ENCODE measurements around the gene DNAJC15.

DNA sequence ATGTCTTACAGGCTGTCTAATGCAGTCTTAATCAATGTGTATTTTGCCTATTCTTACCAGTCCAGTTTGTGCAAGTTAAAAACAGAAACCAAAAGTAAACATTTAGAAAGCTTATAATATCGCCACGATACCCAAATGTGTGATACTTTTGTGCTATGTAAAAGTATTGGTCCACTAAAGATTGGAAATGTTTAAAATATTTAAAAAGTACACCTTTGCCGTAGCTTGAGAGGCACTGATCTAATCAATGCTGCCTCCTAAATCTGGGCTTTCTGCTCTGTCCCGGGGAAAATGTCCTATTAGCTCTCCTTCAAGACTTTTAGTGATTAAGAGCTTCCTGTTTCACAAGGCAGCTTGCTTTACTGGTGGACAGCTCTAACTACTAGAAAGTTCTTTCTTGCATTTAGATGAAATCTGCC lies 64.7 kb downstream of the DNAJC15 start:
- TF ChIP-seq POLR2A (IDR thresholded peaks at IDR 0.05; ENCODE audit: low read depth, low read length) (no peak), POLR2AphosphoS5 (IDR thresholded peaks at IDR 0.05; ENCODE audit: low read depth, low read length) (no peak)
